GM19099 (cell line): ENCODE data around the gene LINGO4.

Experiments
- POLR2A ChIP-seq: IDR thresholded peaks from 3 replicates; pipeline ENCODE4 v1.6.1; 2011; ENCODE audit warnings: low read depth; ENCODE audit not compliant: insufficient read length; ENCODE audit errors: extremely low read depth

Gene LINGO4

DNA sequence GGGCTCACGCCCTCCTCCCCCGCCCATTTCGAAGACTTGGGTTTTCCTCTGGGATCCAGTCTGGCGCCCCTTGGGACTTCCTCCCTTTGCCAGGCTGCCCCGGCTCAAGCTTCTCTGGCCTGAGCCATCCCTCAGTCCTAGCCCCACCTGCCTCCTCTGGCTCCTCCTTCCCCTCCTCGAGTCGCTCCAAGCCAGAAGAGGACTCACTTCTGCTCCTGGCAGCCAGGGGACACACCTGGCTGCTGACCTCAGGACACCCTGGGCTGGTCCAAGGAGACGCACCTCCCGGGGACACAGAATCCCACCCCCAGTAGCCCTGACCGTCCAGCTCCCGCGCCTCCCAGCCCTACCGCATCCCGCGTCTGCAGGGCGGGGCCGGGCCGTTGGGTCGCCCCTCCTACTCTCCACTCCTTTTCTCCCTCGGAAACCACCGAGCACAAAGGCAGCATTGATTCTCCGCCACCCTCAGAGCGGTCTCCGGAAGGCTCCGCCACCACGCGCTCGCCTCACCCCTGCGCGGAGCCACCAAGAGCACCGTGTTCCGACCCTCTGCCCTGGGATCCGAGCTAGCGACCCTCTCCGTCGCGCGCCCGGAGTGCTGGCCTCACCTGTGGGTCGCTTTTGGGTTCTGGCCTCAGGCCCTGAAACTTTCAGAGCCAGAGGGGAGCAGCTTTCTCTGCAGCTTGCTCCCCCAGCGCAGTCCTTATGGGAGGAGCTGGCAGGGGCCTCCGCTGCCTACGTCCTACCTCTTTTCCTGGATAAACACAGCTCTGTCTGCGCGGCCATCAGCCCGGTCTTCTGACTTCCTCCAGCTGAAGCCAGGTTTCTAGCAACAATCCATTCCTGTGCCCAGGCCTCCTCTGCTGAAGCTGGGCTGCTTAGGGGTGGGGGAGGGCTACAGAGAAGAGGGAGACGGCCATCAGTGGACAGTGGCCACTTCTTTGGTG, 34.5 kb upstream of the LINGO4 start, which contains the start of gene C2CD4D:
C2CD4D (minus strand) TSS at position 364 of the 947 bp plus-strand sequence. CDS start 831 bp downstream, outside the sequence.
- no peak for TF ChIP-seq POLR2A

DNA sequence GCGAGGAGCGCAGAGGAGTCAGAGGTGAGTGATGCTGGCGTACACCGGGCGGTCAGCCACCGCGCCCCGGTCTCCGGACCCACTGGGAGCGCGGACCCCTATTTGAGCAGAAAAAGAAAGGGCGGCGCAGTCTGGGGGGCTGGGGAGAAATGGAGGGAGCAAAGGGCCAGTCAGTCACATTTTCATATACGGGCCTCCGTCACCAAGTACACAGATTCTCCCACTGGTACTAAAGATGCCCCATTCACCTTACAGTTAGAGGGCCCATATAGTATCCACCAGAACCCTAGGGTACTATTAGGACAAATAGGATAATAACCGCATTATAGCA, 33.8 kb upstream of the LINGO4 start:
- no peak for TF ChIP-seq POLR2A

DNA sequence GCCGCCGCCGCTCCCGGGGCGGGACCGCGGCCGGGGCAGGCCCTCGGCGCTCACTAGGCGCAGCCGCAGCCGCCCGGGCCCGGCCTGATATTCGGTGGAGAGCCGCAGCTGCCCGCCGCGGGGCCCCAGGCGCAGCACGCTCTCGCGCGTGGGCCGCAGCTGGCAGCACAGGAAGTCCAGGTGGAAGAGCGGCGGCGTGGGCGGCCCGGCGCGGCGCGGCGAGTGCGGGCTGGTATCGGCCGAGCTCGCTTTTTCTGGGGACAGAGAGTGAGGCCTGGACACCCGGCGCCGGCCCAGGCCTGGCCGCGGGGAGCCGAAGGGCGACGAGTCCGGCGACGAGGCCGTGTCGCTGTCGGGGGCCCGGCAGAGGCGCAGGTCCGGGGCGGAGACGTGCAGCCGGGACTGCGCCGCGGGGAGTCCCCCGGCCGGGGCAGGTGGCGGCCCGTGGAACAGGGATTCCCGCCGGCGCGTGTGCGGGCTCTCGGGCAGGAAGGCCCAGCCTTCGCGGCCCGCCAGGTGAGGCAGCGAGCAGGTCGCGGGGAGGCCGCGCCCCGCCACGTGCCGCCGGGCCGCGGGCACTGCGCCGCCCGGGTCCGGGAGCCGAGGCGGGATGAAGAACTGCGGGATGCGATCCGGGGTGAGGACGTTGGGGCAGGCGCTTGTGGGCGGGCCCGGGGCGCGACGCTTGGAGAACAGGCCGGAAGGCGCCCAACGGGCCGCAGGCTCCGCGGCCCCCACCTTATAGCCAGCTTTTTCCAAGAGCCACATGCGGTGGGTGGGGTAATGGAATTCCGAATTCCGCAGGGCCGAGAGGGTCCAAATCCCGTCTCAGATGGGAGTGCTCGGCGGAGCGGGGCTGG, 33.2 kb upstream of the LINGO4 start:
- TF ChIP-seq POLR2A = no peak

DNA sequence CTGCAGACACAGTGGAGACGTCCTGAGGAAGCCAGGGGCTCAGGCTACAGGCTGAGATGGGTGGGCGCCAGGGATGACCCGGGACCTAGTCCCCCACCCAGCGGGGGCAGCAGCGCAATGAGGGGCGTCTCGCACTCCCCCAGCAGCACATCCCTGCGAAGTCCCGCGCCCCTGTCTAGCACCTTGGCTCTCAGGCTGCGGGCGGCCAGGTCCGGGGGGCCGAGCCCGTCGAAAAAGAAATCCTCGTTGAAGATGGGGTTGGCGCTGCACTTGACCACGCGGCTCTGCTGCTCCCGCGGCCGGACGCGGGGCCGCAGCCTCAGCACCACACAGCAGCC, 32.6 kb upstream of the LINGO4 start:
- no peak for TF ChIP-seq POLR2A

DNA sequence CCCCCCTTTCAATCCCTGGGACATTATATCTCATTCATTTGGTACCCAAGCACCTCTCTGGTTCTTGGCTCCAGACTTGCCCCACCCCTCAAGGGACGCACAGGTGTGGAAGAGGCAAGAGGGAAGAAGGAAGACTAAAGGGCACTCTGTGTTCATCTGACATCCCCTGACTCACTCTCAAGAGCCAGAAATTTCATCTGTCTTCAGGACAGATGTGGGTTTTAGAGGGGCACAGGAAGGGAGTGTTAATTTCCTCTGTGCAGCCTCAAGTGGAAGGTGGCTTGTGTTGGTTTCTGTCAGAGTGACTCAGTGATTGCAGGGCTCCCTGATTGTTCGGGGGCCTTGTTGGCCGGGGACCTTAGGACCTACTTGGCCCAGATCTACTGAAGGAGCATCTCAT, 32.0 kb upstream of the LINGO4 start:
- no peak for TF ChIP-seq POLR2A

DNA sequence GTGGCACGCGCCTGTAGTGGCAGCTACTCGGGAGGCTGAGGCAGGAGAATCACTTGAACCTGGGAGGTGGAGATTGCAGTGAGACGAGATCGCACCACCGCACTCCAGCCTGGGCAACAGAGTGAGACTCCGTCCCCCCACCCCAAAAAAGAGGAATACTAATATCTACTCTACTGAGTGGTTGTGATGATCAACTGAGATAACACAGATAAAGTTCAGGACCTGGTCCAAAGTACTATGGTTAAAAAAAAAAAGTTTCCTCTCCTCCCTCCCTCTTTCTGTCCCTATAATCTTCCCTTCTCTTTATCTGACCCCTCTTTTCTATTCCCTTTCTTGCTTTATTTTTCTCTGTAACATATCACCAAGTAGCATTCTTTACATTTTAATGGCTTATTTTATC, 30.4 kb upstream of the LINGO4 start:
- TF ChIP-seq POLR2A = no peak

DNA sequence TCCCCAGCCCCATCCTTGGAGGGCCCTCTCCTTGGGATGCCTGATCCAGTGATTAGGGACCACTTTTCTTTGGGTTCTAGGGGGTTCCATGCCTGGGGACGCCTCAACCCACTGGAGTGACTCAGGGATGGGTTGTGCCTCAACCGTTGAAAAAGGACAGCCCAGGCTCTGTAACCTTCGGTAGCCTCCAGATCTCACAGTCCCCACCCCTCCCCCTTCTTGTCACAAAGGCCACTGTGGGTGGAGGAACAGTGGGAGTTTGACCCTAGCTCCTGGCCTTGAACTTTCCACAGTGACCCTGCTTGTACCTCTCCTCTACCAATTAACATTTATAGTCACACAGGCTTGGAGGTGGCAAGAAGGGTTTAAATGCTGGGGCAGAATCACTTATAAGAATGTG, 29.0 kb upstream of the LINGO4 start:
- no peak for TF ChIP-seq POLR2A

DNA sequence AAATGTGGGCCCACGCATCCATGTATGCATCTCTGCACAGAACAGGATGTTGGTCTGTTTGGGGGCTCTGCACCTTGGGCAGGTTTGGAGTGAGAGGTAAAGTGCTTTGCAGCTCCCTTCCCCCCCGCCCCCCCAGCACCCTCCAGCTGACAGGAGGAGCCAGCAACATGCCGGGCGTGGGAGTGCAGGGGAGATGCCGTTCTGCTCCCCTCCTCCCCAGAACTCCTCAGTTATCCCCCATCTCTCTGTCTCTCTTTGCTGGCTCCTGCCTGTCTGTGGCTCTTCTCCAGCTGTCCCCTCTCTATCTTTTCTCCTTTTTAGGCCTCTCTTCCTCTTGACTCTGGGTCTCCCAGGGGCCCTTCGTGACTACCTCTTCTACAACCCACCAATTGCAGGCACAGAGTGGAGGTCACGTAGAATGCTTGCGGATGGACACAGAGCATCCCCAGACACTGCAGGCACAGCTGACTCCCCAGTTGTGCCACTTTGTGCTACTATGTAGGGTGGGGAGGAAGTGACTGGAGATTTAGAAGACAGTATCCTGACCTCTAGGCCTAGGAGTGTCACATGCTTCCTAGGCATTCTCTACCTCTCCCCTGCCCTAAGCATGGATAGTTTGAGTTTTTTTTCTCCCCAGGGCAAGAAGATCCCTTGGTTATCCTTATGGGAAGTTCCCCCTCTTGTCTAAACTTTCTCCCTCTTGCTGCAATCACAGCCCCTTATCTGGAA, 28.1 kb upstream of the LINGO4 start:
- no peak for TF ChIP-seq POLR2A

DNA sequence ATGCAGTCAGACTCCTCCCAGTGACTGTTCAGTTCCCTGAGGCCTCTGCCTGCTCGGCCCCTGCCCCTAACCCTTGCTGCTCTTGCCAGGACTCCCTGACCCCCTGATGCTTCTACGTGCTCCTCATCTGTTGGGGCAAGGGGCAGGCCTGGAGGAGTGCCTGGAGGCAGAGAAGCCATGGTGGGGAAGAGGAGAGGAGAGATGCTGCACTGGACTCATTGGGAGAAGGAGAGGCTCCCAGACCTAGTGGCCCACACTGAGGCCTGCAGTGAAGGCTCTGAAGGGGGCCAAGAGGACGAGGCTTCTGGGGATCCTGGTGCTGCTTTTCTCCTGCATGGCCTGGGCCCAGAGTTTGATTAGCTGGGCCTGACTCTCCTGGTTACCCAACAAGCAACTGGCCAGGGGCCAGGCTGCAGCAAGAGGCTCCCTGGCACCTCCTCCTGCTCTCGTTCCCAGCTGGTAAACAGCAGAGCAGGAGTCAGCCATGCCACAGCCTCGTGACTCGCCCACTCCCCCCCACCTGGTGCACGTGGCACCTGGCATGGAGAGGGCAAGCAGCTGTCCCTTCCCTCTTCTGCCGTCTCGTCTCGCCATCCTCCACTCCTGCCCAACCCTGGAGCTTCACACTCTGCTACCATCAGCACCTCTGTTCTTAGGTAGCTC, 27.2 kb upstream of the LINGO4 start:
- TF ChIP-seq POLR2A = no peak

DNA sequence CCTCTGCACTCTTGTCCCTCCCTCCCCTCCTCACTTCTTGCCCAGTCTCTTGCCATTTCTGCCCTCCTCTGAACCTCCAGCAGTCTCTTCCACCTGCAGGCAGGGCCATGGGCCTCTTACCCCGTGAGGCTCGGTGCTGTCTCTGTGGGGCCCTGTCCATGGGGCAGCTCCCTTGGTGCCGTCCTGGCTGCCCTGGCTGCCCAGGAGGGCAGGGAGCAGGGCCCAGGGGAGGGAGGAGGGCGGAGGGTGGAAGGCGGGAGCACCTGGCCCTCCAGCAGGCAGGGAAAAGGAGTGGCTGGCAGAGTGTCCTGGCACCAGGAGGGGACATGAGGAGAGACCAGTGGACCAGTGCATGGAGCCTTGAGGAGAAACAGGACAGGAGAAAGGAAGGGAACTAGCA, 26.4 kb upstream of the LINGO4 start, which contains the start of gene RORC:
RORC (minus strand) TSS at position 198 of the 400 bp plus-strand sequence; CDS start at position 160, 38 bp downstream.
- no peak for TF ChIP-seq POLR2A

DNA sequence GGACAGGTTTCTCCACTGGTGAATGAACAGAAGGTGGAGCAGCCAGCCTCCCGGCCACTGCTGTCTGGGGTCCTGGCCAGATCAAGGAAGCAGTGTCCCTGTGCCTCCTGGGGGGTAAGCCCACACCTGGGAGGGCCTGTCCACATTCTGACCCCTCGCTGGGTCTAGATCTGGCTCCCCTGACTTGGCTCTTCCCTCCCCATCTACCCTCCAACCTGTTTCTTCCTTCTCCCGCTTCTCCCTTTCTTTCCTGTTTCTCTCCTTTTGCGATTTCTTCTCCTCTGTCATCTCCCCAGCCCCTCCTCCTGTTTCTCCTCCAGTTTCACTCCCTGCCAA, 26.0 kb upstream of the LINGO4 start:
- no peak for TF ChIP-seq POLR2A

DNA sequence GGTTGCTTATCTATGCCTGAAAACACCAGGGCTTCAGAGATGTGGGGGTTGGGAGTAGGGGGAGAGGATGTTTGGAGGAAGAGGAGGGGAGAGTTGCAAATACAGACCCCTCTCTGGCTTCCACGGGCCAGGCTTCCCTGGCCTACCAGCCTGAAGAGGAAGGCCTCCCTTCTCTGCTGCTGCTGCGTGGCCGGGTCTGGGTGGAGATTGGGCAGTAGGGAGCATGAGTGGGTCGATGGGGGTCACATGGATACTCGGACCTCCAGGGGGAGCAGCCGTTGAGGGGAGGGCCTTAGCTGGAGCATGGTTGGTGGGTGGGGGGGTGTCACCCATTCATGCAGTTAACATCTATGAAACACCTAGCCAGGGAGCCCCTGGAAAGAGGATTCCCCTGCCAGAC, 24.8 kb upstream of the LINGO4 start:
- no peak for TF ChIP-seq POLR2A

DNA sequence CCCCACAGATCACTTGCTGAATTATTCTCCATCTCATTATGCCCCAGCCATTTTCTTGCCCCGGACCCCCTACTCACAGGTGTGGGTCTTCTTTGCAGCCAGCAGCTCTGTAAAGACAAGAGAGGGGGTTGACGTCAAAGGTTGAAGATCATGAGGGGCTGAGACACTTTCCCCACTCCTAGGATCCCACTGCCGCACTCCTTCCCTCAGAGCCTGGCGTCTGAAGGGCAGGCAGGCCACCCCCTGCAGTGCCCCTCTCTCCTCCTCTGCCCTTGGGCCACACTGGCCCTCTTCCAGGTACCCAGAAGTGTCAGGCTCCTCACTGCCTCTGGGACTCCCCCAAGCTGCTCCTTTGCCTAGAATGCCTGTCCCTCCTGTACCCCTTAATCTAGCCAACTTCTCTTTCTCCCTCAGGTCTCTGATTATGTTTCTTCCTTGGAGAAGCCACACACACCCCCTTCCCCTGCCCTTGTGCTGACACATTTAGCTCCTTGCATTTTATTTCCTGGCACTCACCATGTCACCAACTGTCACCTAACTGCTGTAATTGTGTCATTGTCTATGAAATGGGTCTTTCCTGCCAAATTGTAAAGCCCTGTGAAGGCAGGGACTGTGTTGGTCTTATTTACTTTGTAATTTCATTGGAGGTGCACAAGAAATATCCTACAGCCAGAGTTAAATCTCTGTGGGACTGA, 24.3 kb upstream of the LINGO4 start:
- no peak for TF ChIP-seq POLR2A

DNA sequence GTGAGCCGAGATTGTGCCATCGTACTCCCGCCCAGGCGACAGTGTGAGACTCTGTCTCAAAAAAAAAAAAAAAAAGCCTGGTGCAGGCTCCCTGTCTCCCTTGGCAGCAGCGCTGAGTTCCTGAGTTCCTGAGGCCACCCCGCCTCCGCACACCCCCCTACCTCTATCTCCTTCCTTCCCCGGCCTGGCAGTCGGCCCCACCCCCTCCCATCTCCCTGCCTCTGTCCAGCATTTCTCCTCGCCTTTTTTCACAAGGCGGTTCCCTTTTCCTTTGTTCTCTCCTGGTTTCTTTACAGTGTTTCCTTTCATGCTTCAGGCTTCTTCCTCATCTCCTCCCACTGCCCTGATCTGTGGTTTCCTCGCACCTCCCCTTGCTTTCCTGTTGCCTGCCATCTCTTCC, 23.7 kb upstream of the LINGO4 start:
- no peak for TF ChIP-seq POLR2A
